Neural cell (in vitro differentiated cells): ENCODE results near the gene SLC4A9. TPM values are rescaled to one million over a fixed set of nuclear protein-coding genes. Genes with fewer than 3 reads are reported as not detected.

Experiments
- H2AFZ ChIP-seq: fragments of 200-600, 300-800 bp; sonication (generic), shearing (Covaris generic); 2 replicates; pipeline ENCODE4 v1.6.0; 2014; ENCODE audit warnings: low read depth, mild to moderate bottlenecking, antibody characterized with exemption, low read length, moderate library complexity
- H3F3A ChIP-seq: fragments of 200-600 bp; shearing (Covaris generic); 2 replicates; pipeline ENCODE4 v1.6.1; 2016; ENCODE audit warnings: mild to moderate bottlenecking, moderate library complexity, mixed read lengths, antibody characterized with exemption, low read length; ENCODE audit not compliant: insufficient read depth, poor library complexity, severe bottlenecking
- H3K27ac ChIP-seq: fragments of 200-600, 300-800 bp; sonication (generic), shearing (Covaris generic); 2 replicates; pipeline ENCODE4 v1.5.1; 2014; ENCODE audit warnings: mild to moderate bottlenecking, low read length, moderate library complexity
- H3K27me3 ChIP-seq: fragments of 300-800, 200-600 bp; sonication (generic), shearing (Covaris generic); 2 replicates; pipeline ENCODE4 v1.6.0; 2014; ENCODE audit warnings: mild to moderate bottlenecking, low read depth, low read length, moderate library complexity; ENCODE audit not compliant: insufficient read depth
- H3K36me3 ChIP-seq: fragments of 300-800, 200-600 bp; sonication (generic), shearing (Covaris generic); 2 replicates; pipeline ENCODE4 v1.5.1; 2014; ENCODE audit warnings: mild to moderate bottlenecking, antibody characterized with exemption, low read length, moderate library complexity; ENCODE audit not compliant: insufficient read depth
- H3K4me2 ChIP-seq: fragments of 300-800, 200-600 bp; sonication (generic), shearing (Covaris generic); 2 replicates; pipeline ENCODE4 v1.6.0; 2014; ENCODE audit warnings: mild to moderate bottlenecking, low read length
- H3K4me3 ChIP-seq: fragments of 300-800, 200-600 bp; sonication (generic), shearing (Covaris generic); 2 replicates; pipeline ENCODE4 v1.5.1; 2014; ENCODE audit warnings: mild to moderate bottlenecking, low read length, moderate library complexity
- H3K79me2 ChIP-seq: fragments of 200-600 bp; shearing (Covaris generic); replicated peaks from 2 replicates; pipeline ENCODE4 v1.6.0; 2014; ENCODE audit warnings: mild to moderate bottlenecking, low read length, moderate library complexity; ENCODE audit not compliant: insufficient read depth
- H3K9ac ChIP-seq: fragments of 300-800, 200-600 bp; sonication (generic), shearing (Covaris generic); 2 replicates; pipeline ENCODE4 v1.6.1; 2016; ENCODE audit warnings: mild to moderate bottlenecking, low read length, mixed read lengths
- H3K9me2 ChIP-seq: fragments of 200-600 bp; shearing (Covaris generic); 2 replicates; pipeline ENCODE4 v1.6.1; 2016; ENCODE audit warnings: mild to moderate bottlenecking, low read length, mixed read lengths; ENCODE audit not compliant: insufficient read depth
- H3K9me3 ChIP-seq: fragments of 200-600, 300-800 bp; sonication (generic), shearing (Covaris generic); 2 replicates; pipeline ENCODE4 v1.6.1; 2016; ENCODE audit warnings: mild to moderate bottlenecking, mixed run types, low read length, moderate library complexity, mixed read lengths
- H4K20me1 ChIP-seq: fragments of 200-600 bp; shearing (Covaris generic); 2 replicates; pipeline ENCODE4 v1.6.1; 2016; ENCODE audit warnings: mild to moderate bottlenecking, mixed run types; ENCODE audit not compliant: insufficient read depth
- CTCF ChIP-seq: fragments of 450-650 bp; IDR thresholded peaks from 2 replicates; pipeline ENCODE4 v1.5.1; 2014; ENCODE audit warnings: antibody characterized with exemption, mild to moderate bottlenecking, moderate library complexity; ENCODE audit not compliant: poor library complexity, severe bottlenecking
- EZH2 ChIP-seq: fragments of 200-600, 300-800 bp; shearing (Covaris generic), sonication (generic); IDR thresholded peaks from 2 replicates; pipeline ENCODE4 v1.6.1; 2014; ENCODE audit warnings: antibody characterized with exemption, low read length, borderline replicate concordance, mild to moderate bottlenecking; ENCODE audit not compliant: insufficient read depth, poor library complexity, severe bottlenecking
- MXI1 ChIP-seq: fragments of 450-650 bp; conservative IDR thresholded peaks from 2 replicates; pipeline ENCODE4 v1.6.1; 2014; ENCODE audit warnings: antibody characterized with exemption, mild to moderate bottlenecking; ENCODE audit not compliant: poor library complexity, severe bottlenecking
- RAD21 ChIP-seq: fragments of 450-650 bp; conservative IDR thresholded peaks from 2 replicates; pipeline ENCODE4 v1.6.1; 2014; ENCODE audit warnings: antibody characterized with exemption, mild to moderate bottlenecking, moderate library complexity
- REST ChIP-seq: IDR thresholded peaks from 2 replicates; pipeline ENCODE4 v1.6.1; 2012; ENCODE audit warnings: borderline replicate concordance
- SMC3 ChIP-seq: fragments of 450-650 bp; conservative IDR thresholded peaks from 2 replicates; pipeline ENCODE4 v1.6.1; 2014; ENCODE audit warnings: antibody characterized with exemption, mild to moderate bottlenecking, moderate library complexity; ENCODE audit not compliant: poor library complexity
- TAF1 ChIP-seq: IDR thresholded peaks from 2 replicates; pipeline ENCODE4 v1.6.1; 2012; ENCODE audit warnings: low read depth
- polyA plus RNA-seq: library from polyadenylated mRNA; depleted of rRNA; stranded (reverse); fragments of >200 nt; gene quantifications from 2 replicates; pipeline ENCODE4 v1.2.3, GENCODE V29; 2014

Gene SLC4A9
- polyA plus RNA-seq, 1 donor from 2014 or later = not detected

- Histone ChIP-seq H3K4me2 (no peak overlapping the region), H3K4me3 (no peak overlapping the region), H3K9me2 (no peaks in the 10 kb centered on the region), H3K27ac (no peak overlapping the region), H3K9ac (no peak overlapping the region), H3K9me3 (no peaks in the 10 kb centered on the region), H3K27me3 (no peaks in the 10 kb centered on the region), H3K36me3 (no peaks in the 10 kb centered on the region), H4K20me1 (no peaks in the 10 kb centered on the region), H3F3A (no peaks in the 10 kb centered on the region), H3K79me2 (no peaks in the 10 kb centered on the region), H2AFZ (peak overlapping the region; percentile 19)
- TF ChIP-seq RAD21 = peak; percentile 36
- TF ChIP-seq CTCF = peak; percentile 73
- TF ChIP-seq MXI1 = no peak
- no peak for TF ChIP-seq SMC3
- TF ChIP-seq TAF1 = no peak
- TF ChIP-seq REST = no peak
Measured at GRCh38 chr5:140351609-140352334, 8.2 kb upstream of the SLC4A9 start.

GRCh38 chr5:140355546-140355945, 4.4 kb upstream of the SLC4A9 start:
- Histone ChIP-seq H3K9me3 (no peaks in the 10 kb centered on the region), H3F3A (no peaks in the 10 kb centered on the region), H3K79me2 (no peaks in the 10 kb centered on the region), H4K20me1 (no peaks in the 10 kb centered on the region), H3K4me3 (no peak overlapping the region), H3K27me3 (no peaks in the 10 kb centered on the region), H3K27ac (no peak overlapping the region), H2AFZ (no peak overlapping the region), H3K9ac (no peak overlapping the region), H3K4me2 (no peak overlapping the region), H3K36me3 (no peaks in the 10 kb centered on the region), H3K9me2 (no peaks in the 10 kb centered on the region)
- TF ChIP-seq EZH2 (no peak), REST (no peak)
